HCT116 (cell line): ENCODE results near the gene AP3S1. TPM values are rescaled to one million over a fixed set of nuclear protein-coding genes. Genes with fewer than 3 reads are reported as not detected.
A peak's percentile ranks its signal among the peaks of the same experiment; 100 is the strongest.
"Not testable (repeated sequence)": the region's sequence is repeated elsewhere in the genome, so short reads cannot be mapped to it uniquely, and the experiment has no call there.

Experiments
- ATAC-seq: fragments of 200-7000 bp; cut with Tn5 transposase; 2 replicates; pipeline ENCODE4 v1.9.1; 2020; ENCODE audit warnings: mild to moderate bottlenecking, moderate library complexity
- BruUV-seq: library from RNA; stranded (reverse); fragments of 400-500 nt; replicated peaks from 2 replicates; lab custom pipeline; 2021; lab: Mats Ljungman, UMichigan
- CTCF ChIA-PET: fragments of 300-600 bp; sonication (Branson Sonifier 250); formaldehyde crosslinking; loops from one replicate; lab custom pipeline; 2021; ENCODE audit warnings: antibody characterized with exemption; lab: Charles Lee
- POLR2A ChIA-PET: fragments of 300-600, 350-600 bp; sonication (Branson Sonifier 250); formaldehyde crosslinking; loops from one replicate; lab custom pipeline; 2021; ENCODE audit warnings: antibody characterized with exemption; lab: Charles Lee
- RAD21 ChIA-PET, 2 experiments: fragments of 300-600 bp; sonication (Branson Sonifier 250); formaldehyde crosslinking; loops; one replicate each; lab custom pipeline; 2023; ENCODE audit warnings: low total read pairs in 2 of 2; ENCODE audit not compliant: uncharacterized antibody in 2 of 2, unreplicated experiment in 2 of 2, low non-redundant PET in 1 of 2; lab: Charles Lee
- DNase-seq: peaks from one replicate; pipeline ENCODE4 v3.0.0-alpha.2; 2010; ENCODE audit warnings: low read depth, low spot score
- H2AFZ ChIP-seq: fragments of 200-600 bp; shearing (Covaris generic), sonication (generic); 2 replicates; pipeline ENCODE4 v1.6.1; 2017; ENCODE audit warnings: low read depth, mixed run types, mixed read lengths, antibody characterized with exemption, low read length; ENCODE audit not compliant: poor library complexity, severe bottlenecking
- H3K27ac ChIP-seq: 2 replicates; pipeline ENCODE4 v1.5.1; 2012; ENCODE audit warnings: low read depth, low read length
- H3K27me3 ChIP-seq: fragments of 200-600 bp; sonication (generic); 2 replicates; pipeline ENCODE4 v1.6.1; 2016; ENCODE audit warnings: mixed run types, low read length, mixed read lengths; ENCODE audit not compliant: insufficient read depth
- H3K36me3 ChIP-seq, 2 experiments: fragments of 200-500 bp in 1 of 2; fragments of 200-600 bp in 1 of 2; sonication (Bioruptor generic) in 1 of 2; sonication (generic) in 1 of 2; 2 replicates each; pipeline versions ENCODE4 v1.5.1 to v1.6.1; 2014 to 2016; ENCODE audit warnings: low read length in 2 of 2, inconsistent platforms in 1 of 2, mixed read lengths in 1 of 2, mixed run types in 1 of 2; ENCODE audit not compliant: insufficient read depth in 2 of 2, control insufficient read depth in 1 of 2
- H3K4me1 ChIP-seq, 2 experiments: fragments of 200-600 bp in 1 of 2; sonication (generic) in 1 of 2; 2 replicates each; pipeline versions ENCODE4 v1.5.1 to v1.6.1; 2012 to 2017; ENCODE audit warnings: low read length in 2 of 2, inconsistent platforms in 1 of 2, mild to moderate bottlenecking in 1 of 2, mixed read lengths in 1 of 2, mixed run types in 1 of 2, moderate library complexity in 1 of 2; ENCODE audit not compliant: insufficient read depth in 2 of 2, control insufficient read depth in 1 of 2
- H3K4me2 ChIP-seq: fragments of 200-600 bp; sonication (generic); 2 replicates; pipeline ENCODE4 v1.6.1; 2017; ENCODE audit warnings: mixed run types, low read length, mixed read lengths
- H3K4me3 ChIP-seq, 2 experiments: fragments of 200-600 bp in 1 of 2; sonication (generic) in 1 of 2; replicated peaks in 1 of 2; 2 replicates each; pipeline ENCODE4 v1.5.1; 2011 to 2016; ENCODE audit warnings: low read length in 2 of 2, control low read depth in 1 of 2, low read depth in 1 of 2, mild to moderate bottlenecking in 1 of 2, mixed read lengths in 1 of 2, mixed run types in 1 of 2
- H3K79me2 ChIP-seq: fragments of 200-600 bp; sonication (generic); 2 replicates; pipeline ENCODE4 v1.6.1; 2017; ENCODE audit warnings: mild to moderate bottlenecking, mixed run types, low read length, moderate library complexity, mixed read lengths; ENCODE audit not compliant: insufficient read depth
- H3K9ac ChIP-seq: fragments of 200-600 bp; sonication (generic); 2 replicates; pipeline ENCODE4 v1.6.1; 2016; ENCODE audit warnings: low read length, mixed read lengths
- H3K9me2 ChIP-seq: fragments of 200-600 bp; sonication (generic), shearing (Covaris generic); 2 replicates; pipeline ENCODE4 v1.6.1; 2017; ENCODE audit warnings: mixed run types, mild to moderate bottlenecking, moderate library complexity; ENCODE audit not compliant: insufficient read depth
- H3K9me3 ChIP-seq, 2 experiments: fragments of 200-500 bp in 1 of 2; fragments of 200-600 bp in 1 of 2; sonication (Bioruptor generic) in 1 of 2; sonication (generic) in 1 of 2; 2 replicates each; pipeline ENCODE4 v1.6.1; 2014 to 2017; ENCODE audit warnings: low read length in 2 of 2, mixed read lengths in 2 of 2, inconsistent platforms in 1 of 2, low read depth in 1 of 2, mild to moderate bottlenecking in 1 of 2, mixed run types in 1 of 2, moderate library complexity in 1 of 2; ENCODE audit not compliant: control insufficient read depth in 1 of 2, insufficient read depth in 1 of 2
- H4K20me1 ChIP-seq: fragments of 200-600 bp; sonication (generic), shearing (Covaris generic); 2 replicates; pipeline ENCODE4 v1.6.1; 2017; ENCODE audit warnings: mixed run types, mild to moderate bottlenecking, moderate library complexity; ENCODE audit not compliant: insufficient read depth
- POLR2AphosphoS5 ChIP-seq: IDR thresholded peaks from 2 replicates; pipeline ENCODE4 v1.6.1; 2011; ENCODE audit warnings: mild to moderate bottlenecking, low read depth, low read length, moderate library complexity
- TCF7L2 ChIP-seq: IDR thresholded peaks from 2 replicates; pipeline ENCODE4 v1.7.0; 2011; ENCODE audit warnings: borderline replicate concordance, inconsistent platforms; ENCODE audit not compliant: insufficient read depth, insufficient read length; ENCODE audit errors: extremely low read depth
- YY1 ChIP-seq: IDR thresholded peaks from 2 replicates; pipeline ENCODE4 v1.6.1; 2011; ENCODE audit warnings: low read length, low read depth, moderate library complexity, mild to moderate bottlenecking; ENCODE audit not compliant: insufficient replicate concordance; ENCODE audit errors: extremely low read depth
- ZBTB33 ChIP-seq: IDR thresholded peaks from 2 replicates; pipeline ENCODE4 v1.6.1; 2011; ENCODE audit warnings: mild to moderate bottlenecking, low read length, moderate library complexity; ENCODE audit not compliant: insufficient replicate concordance; ENCODE audit errors: extremely low read depth
- intact Hi-C: fragments of 100-400 bp; cut with micrococcal nuclease; formaldehyde crosslinking; loops from 2 replicates; pipeline ENCODE4 v1.10.0; 2022
- total RNA-seq: library from RNA; stranded (reverse); gene quantifications from one replicate; pipeline ENCODE4 v1.2.1, GENCODE V29; 2021; ENCODE audit not compliant: unreplicated experiment

AP3S1 gene
- total RNA-seq, 1 experiment from 2014 or later = 432 TPM

- H3K27me3 ChIP-seq, H3K79me2 ChIP-seq, H4K20me1 ChIP-seq, H2AFZ ChIP-seq, RAD21 ChIA-PET, BruUV-seq, H3K9me3 ChIP-seq, H3K9me2 ChIP-seq, H3K4me3 ChIP-seq: not testable (repeated sequence)
- ATAC-seq = peak; percentile 52
- CTCF ChIA-PET = interaction anchor here (1.1 to 1.6 kb wide), 2 partner anchors 41 to 140 kb away, joined by 5 to 7 read pairs; no protein-coding TSS in a partner anchor
- peak; percentile 73 for TF ChIP-seq TCF7L2
- TF ChIP-seq POLR2AphosphoS5 = peak; percentile 80
- peak; percentile 52 for TF ChIP-seq ZBTB33
- TF ChIP-seq YY1 = peak; percentile 20
- H3K27ac ChIP-seq = peak overlapping the region; percentile 93
- H3K4me2 ChIP-seq = peak overlapping the region; percentile 51
- H3K4me1 ChIP-seq = peaks cover 44 to 71% of the 10 kb centered on the region in 2 experiments
- DNase-seq = peak; percentile 90
- POLR2A ChIA-PET = interaction anchor here (1.4 kb wide), 1 partner anchor 103 kb away, joined by 4 read pairs; the partner anchor contains the start of gene ARL14EPL
- H3K9ac ChIP-seq = peak overlapping the region; percentile 53
- intact Hi-C loops = loop anchor here (1.0 to 2.0 kb wide), 4 partner anchors 140 to 302 kb away; partner anchors contain the start of gene TMED7
- H3K36me3 ChIP-seq = peaks cover 0 to 32% of the 10 kb centered on the region in 2 experiments; a peak in 2 of 4 replicates
Measured at GRCh38 chr5:115928578-115929407, 87.1 kb downstream of the AP3S1 start.
